A549 (cell line): ENCODE data around the gene TRIM7. TPM values are rescaled to one million over a fixed set of nuclear protein-coding genes. Genes with fewer than 3 reads are reported as not detected.
A peak's percentile ranks its signal among the peaks of the same experiment; 100 is the strongest.
"Not testable (repeated sequence)": the region's sequence is repeated elsewhere in the genome, so short reads cannot be mapped to it uniquely, and the experiment has no call there.

ENCODE experiments used
- ATAC-seq, 2 experiments: fragments of 200-7000 bp in 1 of 2; fragments of >200 bp in 1 of 2; cut with Nextera tagmentation in 1 of 2; cut with Tn5 transposase in 1 of 2; 3 replicates each; pipeline versions ENCODE4 v1.8.0 to v1.9.1; 2018 to 2020; ENCODE audit warnings: mild to moderate bottlenecking in 1 of 2, moderate library complexity in 1 of 2
- CTCF ChIA-PET: fragments of 300-600 bp; sonication (Branson Sonifier 250); formaldehyde crosslinking; extraction: SDS; loops from one replicate; lab custom pipeline; 2021; ENCODE audit warnings: antibody characterized with exemption, inconsistent platforms; lab: Yijun Ruan, JAX
- POLR2A ChIA-PET: fragments of 350-600 bp; formaldehyde crosslinking; extraction: SDS; loops from one replicate; lab custom pipeline; 2021; ENCODE audit warnings: antibody characterized with exemption, inconsistent platforms; lab: Yijun Ruan, JAX
- DNase-seq, 2 experiments: peaks; one replicate each; pipeline versions ENCODE4 v3.0.0 to v3.0.0-alpha.2; 2011 to 2016; ENCODE audit warnings: low read depth in 1 of 2, low spot score in 1 of 2
- FAIRE-seq: peaks from 2 replicates; lab custom pipeline; 2011; peaks lifted over from hg19 to GRCh38; lab: Jason Lieb, UNC
- H3K27ac ChIP-seq, 2 experiments: fragments of >200 bp; sonication (Bioruptor Twin); formaldehyde crosslinking; 3 replicates each; pipeline ENCODE4 v1.5.1; 2016 to 2017
- H3K4me1 ChIP-seq: fragments of >200 bp; sonication (Bioruptor Twin); formaldehyde crosslinking; 3 replicates; pipeline ENCODE4 v1.6.1; 2016
- H3K4me2 ChIP-seq: fragments of >200 bp; sonication (Bioruptor Twin); formaldehyde crosslinking; 3 replicates; pipeline ENCODE4 v1.6.1; 2016
- H3K4me3 ChIP-seq: fragments of >200 bp; sonication (Bioruptor Twin); formaldehyde crosslinking; 3 replicates; pipeline ENCODE4 v1.5.1; 2016
- H3K9me3 ChIP-seq: fragments of >200 bp; sonication (Bioruptor Twin); formaldehyde crosslinking; 3 replicates; pipeline ENCODE4 v1.6.1; 2016
- BHLHE40 ChIP-seq: IDR thresholded peaks from 2 replicates; pipeline ENCODE4 v1.6.1; 2012; ENCODE audit warnings: low read depth, low read length, inconsistent platforms
- CBX8 ChIP-seq: fragments of 200-600 bp; sonication (generic); IDR thresholded peaks from 2 replicates; pipeline ENCODE4 v1.6.1; 2016
- CHD4 ChIP-seq: fragments of 200-600 bp; sonication (generic); IDR thresholded peaks from 2 replicates; pipeline ENCODE4 v1.6.1; 2016; ENCODE audit warnings: antibody characterized with exemption, mild to moderate bottlenecking, borderline replicate concordance
- EHF ChIP-seq: fragments of 250-450 bp; sonication (Bioruptor Pico); IDR thresholded peaks from 2 replicates; pipeline ENCODE4 v1.5.0; 2020; ENCODE audit warnings: mild to moderate bottlenecking
- GATA3 ChIP-seq: IDR thresholded peaks from 2 replicates; pipeline ENCODE4 v1.6.1; 2012; ENCODE audit warnings: borderline replicate concordance
- HES2 ChIP-seq: fragments of >200 bp; sonication (Bioruptor Twin); formaldehyde crosslinking; IDR thresholded peaks from 2 replicates; pipeline ENCODE4 v1.6.1; 2016
- HOXB13 ChIP-seq: fragments of 250-450 bp; sonication (Bioruptor Pico); IDR thresholded peaks from 2 replicates; pipeline ENCODE4 v1.5.0; 2020; ENCODE audit warnings: low read depth, mild to moderate bottlenecking, moderate library complexity
- HOXB5 ChIP-seq: fragments of 250-450 bp; sonication (Bioruptor Pico); IDR thresholded peaks from 2 replicates; pipeline ENCODE4 v1.5.0; 2020; ENCODE audit warnings: mild to moderate bottlenecking, moderate library complexity
- JUN ChIP-seq, 2 experiments: fragments of >200 bp; sonication (Bioruptor Twin); formaldehyde crosslinking; IDR thresholded peaks; 2 replicates in 1 of 2; 3 replicates in 1 of 2; pipeline ENCODE4 v1.6.1; 2016 to 2017
- JUNB ChIP-seq: fragments of >200 bp; sonication (Bioruptor Twin); formaldehyde crosslinking; IDR thresholded peaks from 2 replicates; pipeline ENCODE4 v1.6.1; 2016
- KDM1A ChIP-seq: fragments of 200-600 bp; sonication (generic); IDR thresholded peaks from 2 replicates; pipeline ENCODE4 v1.6.1; 2016; ENCODE audit warnings: low read depth, mild to moderate bottlenecking
- MAX ChIP-seq: IDR thresholded peaks from 2 replicates; pipeline ENCODE4 v1.6.1; 2012
- MYC ChIP-seq: IDR thresholded peaks from 2 replicates; pipeline ENCODE4 v1.6.1; 2012; ENCODE audit warnings: mild to moderate bottlenecking, inconsistent platforms, low read length, improper control_type of control experiment, borderline replicate concordance
- RAD21 ChIP-seq, 2 experiments: fragments of >200 bp in 1 of 2; sonication (Bioruptor Twin) in 1 of 2; formaldehyde crosslinking in 1 of 2; IDR thresholded peaks in 1 of 2; conservative IDR thresholded peaks in 1 of 2; 2 replicates in 1 of 2; 3 replicates in 1 of 2; pipeline ENCODE4 v1.6.1; 2012 to 2018; ENCODE audit warnings: inconsistent platforms in 1 of 2
- RCOR1 ChIP-seq: fragments of 150-350 bp; IDR thresholded peaks from 2 replicates; pipeline ENCODE4 v1.6.1; 2014; ENCODE audit warnings: antibody characterized with exemption, low read length, low read depth
- RNF2 ChIP-seq: fragments of 200-600 bp; sonication (generic); IDR thresholded peaks from 2 replicates; pipeline ENCODE4 v1.6.1; 2016; ENCODE audit warnings: low read depth, mild to moderate bottlenecking, antibody characterized with exemption, moderate library complexity, borderline replicate concordance
- SREBF2 ChIP-seq: fragments of 450-650 bp; IDR thresholded peaks from 2 replicates; pipeline ENCODE4 v1.6.1; 2014; ENCODE audit warnings: mild to moderate bottlenecking, moderate library complexity
- ZC3H11A ChIP-seq: fragments of 450-650 bp; IDR thresholded peaks from 2 replicates; pipeline ENCODE4 v1.6.1; 2014; ENCODE audit warnings: antibody characterized with exemption, mild to moderate bottlenecking
- WGBS: methylation state at CpG from one replicate; pipeline ENCODE4 v1.1.6; 2017; ENCODE audit errors: missing lambda C conversion rate; 5-methylcytosine and 5-hydroxymethylcytosine counted together
- polyA plus RNA-seq, 4 experiments: library from polyadenylated mRNA; depleted of rRNA in 3 of 4; stranded (reverse); fragments of >200 nt; fragmentation: RNase III in 1 of 4; extraction: RNeasy Plus Mini Kit Qiagen cat#74134 plus additional on column Dnase treatment in 1 of 4; gene quantifications; 2 replicates in 3 of 4; 3 replicates in 1 of 4; pipeline ENCODE4 v1.2.3, GENCODE V29; 2011 to 2017
- TF ChIP-seq, protein P1 (sequence below): IDR thresholded peaks from 2 replicates; pipeline ENCODE4 v1.6.1; 2012; ENCODE audit warnings: low read depth, borderline replicate concordance
- TF ChIP-seq, protein P2 (sequence below): fragments of 250-450 bp; sonication (Bioruptor Pico); IDR thresholded peaks from 2 replicates; pipeline ENCODE4 v1.5.0; 2021; ENCODE audit warnings: mild to moderate bottlenecking, moderate library complexity, borderline replicate concordance
- TF ChIP-seq, protein P3 (sequence below): fragments of 250-450 bp; sonication (Bioruptor Pico); IDR thresholded peaks from 2 replicates; pipeline ENCODE4 v1.5.0; 2020; ENCODE audit warnings: low read depth, mild to moderate bottlenecking, moderate library complexity

The TRIM7 gene
- polyA plus RNA-seq, 2 of the 4 experiments (the other 2 are of a cell fraction) = 21.8 to 30.7 TPM

GRCh38 chr5:181169459-181170236 lies 35.3 kb downstream of the TRIM7 start:
- peak; percentile 65 to 92 for DNase-seq
- ATAC-seq = peak; percentile 61
- TF ChIP-seq, protein P1, sequence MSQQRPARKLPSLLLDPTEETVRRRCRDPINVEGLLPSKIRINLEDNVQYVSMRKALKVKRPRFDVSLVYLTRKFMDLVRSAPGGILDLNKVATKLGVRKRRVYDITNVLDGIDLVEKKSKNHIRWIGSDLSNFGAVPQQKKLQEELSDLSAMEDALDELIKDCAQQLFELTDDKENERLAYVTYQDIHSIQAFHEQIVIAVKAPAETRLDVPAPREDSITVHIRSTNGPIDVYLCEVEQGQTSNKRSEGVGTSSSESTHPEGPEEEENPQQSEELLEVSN = peak; percentile 78
- 0 out of 2 replicates have a peak, but pooled peaks have one; percentile 32 for TF ChIP-seq BHLHE40
- peak; percentile 45 for TF ChIP-seq SREBF2
- 0 out of 2 replicates have a peak, but pooled peaks have one; percentile 51 for TF ChIP-seq CHD4
- peak; percentile 81 for TF ChIP-seq MAX
- 0 out of 5 replicates have a peak, but pooled peaks of 1 of the 2 experiments have one; percentile 7 for TF ChIP-seq RAD21 (conservative IDR thresholded peaks at IDR 0.05 in 1 of 2, IDR thresholded peaks at IDR 0.05 in 1 of 2)
- TF ChIP-seq JUN (IDR thresholded peaks at IDR 0.05) = peak in 1 of 2 experiments; percentile 50; a peak in 1 of 5 replicates
- WGBS = under 1% methylated on average over 42 of the region's 50 CpGs
- peak; percentile 81 for FAIRE-seq
- not testable (repeated sequence) for H3K9me3 ChIP-seq
- H3K27ac ChIP-seq = peak overlapping the region; percentile 33 to 75; a peak in 4 of 6 replicates
- peaks cover 29% of the 10 kb centered on the region for H3K4me1 ChIP-seq
- ChIA-PET POLR2A (interaction anchor here (1.9 kb wide), 1 partner anchor 15 kb away, joined by 8 read pairs; no protein-coding TSS in a partner anchor), CTCF (interaction anchor here (1.1 to 2.2 kb wide), 7 partner anchors 10 to 339 kb away, joined by 3 to 26 read pairs (median 9); partner anchors contain the start of gene TRIM7)
- peak overlapping the region; percentile 87 for H3K4me2 ChIP-seq
- peak overlapping the region; percentile 38 for H3K4me3 ChIP-seq

DNA sequence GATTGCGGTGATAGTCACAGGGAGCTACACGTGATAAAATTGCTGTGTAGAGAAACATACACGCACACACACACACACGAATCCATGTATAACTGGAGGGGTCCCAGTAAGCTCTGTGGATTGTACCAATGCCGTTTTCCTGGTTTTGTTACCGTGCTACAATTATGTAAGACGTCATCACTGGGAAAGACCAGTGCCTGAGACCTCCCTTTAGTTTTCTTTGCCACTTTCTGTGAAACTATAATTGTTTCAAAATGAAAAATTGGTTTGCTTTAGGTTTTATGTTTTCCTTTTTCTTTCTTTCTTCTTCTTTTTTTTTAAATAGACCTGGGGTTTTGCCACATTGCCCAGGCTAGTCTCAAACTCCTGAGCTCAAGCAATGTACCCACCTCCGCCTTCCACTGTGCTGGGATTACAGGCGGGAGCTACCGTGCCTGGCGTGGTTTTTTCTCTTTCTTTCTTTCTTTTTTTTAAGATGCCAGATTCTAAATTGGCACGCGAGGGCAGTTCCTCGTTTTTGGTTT lies 36.3 kb downstream of the TRIM7 start:
- peaks cover 29% of the 10 kb centered on the region for H3K4me1 ChIP-seq
- peak overlapping the region; percentile 76 for H3K4me2 ChIP-seq
- TF ChIP-seq, protein P2, sequence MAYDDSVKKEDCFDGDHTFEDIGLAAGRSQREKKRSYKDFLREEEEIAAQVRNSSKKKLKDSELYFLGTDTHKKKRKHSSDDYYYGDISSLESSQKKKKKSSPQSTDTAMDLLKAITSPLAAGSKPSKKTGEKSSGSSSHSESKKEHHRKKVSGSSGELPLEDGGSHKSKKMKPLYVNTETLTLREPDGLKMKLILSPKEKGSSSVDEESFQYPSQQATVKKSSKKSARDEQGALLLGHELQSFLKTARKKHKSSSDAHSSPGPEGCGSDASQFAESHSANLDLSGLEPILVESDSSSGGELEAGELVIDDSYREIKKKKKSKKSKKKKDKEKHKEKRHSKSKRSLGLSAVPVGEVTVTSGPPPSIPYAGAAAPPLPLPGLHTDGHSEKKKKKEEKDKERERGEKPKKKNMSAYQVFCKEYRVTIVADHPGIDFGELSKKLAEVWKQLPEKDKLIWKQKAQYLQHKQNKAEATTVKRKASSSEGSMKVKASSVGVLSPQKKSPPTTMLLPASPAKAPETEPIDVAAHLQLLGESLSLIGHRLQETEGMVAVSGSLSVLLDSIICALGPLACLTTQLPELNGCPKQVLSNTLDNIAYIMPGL = no peak
- TF ChIP-seq JUNB (no peak), HES2 (no peak), MYC (no peak), CHD4 (no peak), KDM1A (no peak), RCOR1 (no peak), RNF2 (no peak), ZC3H11A (no peak), GATA3 (no peak), EHF (CRISPR knock-in tag) (no peak), HOXB5 (CRISPR knock-in tag) (no peak), CBX8 (no peak), HOXB13 (CRISPR knock-in tag) (no peak)
- TF ChIP-seq, protein P3, sequence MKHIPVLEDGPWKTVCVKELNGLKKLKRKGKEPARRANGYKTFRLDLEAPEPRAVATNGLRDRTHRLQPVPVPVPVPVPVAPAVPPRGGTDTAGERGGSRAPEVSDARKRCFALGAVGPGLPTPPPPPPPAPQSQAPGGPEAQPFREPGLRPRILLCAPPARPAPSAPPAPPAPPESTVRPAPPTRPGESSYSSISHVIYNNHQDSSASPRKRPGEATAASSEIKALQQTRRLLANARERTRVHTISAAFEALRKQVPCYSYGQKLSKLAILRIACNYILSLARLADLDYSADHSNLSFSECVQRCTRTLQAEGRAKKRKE (CRISPR knock-in tag) = no peak
- H3K27ac ChIP-seq = 0 out of 6 replicates have a peak overlapping the region, but pooled peaks of 1 of the 2 experiments have one; percentile 33
- no peak for FAIRE-seq
- 0 out of 3 replicates have a peak overlapping the region, but pooled peaks have one; percentile 13 for H3K4me3 ChIP-seq
- no peaks in the 10 kb centered on the region for H3K9me3 ChIP-seq
- ChIA-PET CTCF (interaction anchor here (0.6 to 2.2 kb wide), 27 partner anchors 9 to 1259 kb away, joined by 3 to 26 read pairs (median 4); partner anchors contain the start of gene TRIM7), POLR2A (interaction anchor here (1.1 kb wide), 1 partner anchor 16 kb away, joined by 4 read pairs; no protein-coding TSS in a partner anchor)
- ATAC-seq = no peak
- DNase-seq = no peak
- WGBS = 43% methylated on average over 14 of the region's 14 CpGs
